GM11168 (cell line): ENCODE results near the gene COLGALT1.
"Not testable (repeated sequence)": the region's sequence is repeated elsewhere in the genome, so short reads cannot be mapped to it uniquely, and the experiment has no call there.

ENCODE experiments used
- in situ Hi-C: fragments of 300-500 bp; cut with MboI; formaldehyde crosslinking; loops from one replicate; pipeline ENCODE4 v1.12.0; 2022; ENCODE audit warnings: low sequenced_read_pairs; ENCODE audit not compliant: unreplicated experiment

The COLGALT1 gene

DNA sequence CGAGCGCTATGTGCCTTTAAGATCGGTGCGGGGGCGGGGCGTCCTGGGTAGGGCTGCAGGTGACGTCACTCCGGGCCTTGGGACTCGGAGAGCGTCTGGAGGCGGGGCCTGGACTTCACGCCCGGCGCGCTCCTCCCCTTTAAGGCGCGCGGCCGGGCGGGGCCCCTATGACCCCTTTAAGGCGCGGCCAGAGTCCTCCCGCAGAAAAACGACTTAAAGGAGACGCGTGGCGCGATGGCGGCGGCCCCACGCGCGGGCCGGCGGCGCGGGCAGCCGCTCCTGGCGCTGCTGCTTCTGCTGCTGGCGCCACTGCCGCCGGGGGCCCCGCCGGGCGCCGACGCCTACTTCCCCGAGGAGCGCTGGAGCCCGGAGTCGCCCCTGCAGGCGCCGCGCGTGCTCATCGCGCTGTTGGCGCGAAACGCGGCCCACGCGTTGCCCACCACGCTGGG lies at the start of gene COLGALT1:
Gene COLGALT1, plus strand, starts transcription at position 170 of the 449 bp plus-strand sequence. Its CDS starts 65 bp downstream, at position 235.
- in situ Hi-C loops: no loop called here

DNA sequence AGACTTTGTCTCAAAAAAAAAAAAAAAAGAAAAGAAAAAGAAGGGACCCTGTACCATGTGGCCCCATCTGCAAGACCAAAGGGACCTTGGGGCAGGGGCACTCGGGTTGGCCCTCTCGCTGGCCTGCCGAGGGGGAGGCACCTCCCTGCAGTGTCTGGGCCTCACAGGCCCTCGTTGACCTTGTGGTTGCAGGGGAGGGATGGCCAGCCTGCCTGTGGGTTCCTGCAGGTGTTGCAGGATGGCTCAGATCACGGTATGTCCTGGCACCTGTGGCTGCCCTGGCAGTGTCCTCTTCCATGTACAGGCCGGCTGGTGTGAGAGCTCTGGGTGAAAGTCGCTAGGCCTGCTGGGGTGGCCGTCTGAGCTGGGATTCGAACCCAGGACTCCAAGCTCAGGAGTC lies 48.7 kb upstream of the COLGALT1 start:
- in situ Hi-C loops: no loop called here

DNA sequence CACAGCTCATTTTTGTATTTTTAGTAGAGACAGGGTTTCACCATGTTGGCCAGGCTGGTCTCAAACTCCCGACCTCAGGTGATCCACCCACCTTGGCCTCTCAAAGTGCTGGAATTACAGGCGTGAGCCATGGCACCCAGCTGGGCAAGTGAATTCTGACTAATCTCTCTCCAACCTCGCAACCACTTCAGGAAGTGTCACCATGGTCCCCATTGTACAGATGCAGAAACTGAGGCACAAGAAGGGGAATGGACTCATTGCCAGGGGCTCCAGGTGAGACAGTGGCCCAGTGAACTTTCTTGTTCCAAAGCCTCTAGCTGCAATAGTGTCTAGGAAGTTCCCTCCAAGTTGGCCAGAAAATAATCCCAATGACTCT lies 46.9 kb upstream of the COLGALT1 start:
- in situ Hi-C loops: not testable (repeated sequence)

DNA sequence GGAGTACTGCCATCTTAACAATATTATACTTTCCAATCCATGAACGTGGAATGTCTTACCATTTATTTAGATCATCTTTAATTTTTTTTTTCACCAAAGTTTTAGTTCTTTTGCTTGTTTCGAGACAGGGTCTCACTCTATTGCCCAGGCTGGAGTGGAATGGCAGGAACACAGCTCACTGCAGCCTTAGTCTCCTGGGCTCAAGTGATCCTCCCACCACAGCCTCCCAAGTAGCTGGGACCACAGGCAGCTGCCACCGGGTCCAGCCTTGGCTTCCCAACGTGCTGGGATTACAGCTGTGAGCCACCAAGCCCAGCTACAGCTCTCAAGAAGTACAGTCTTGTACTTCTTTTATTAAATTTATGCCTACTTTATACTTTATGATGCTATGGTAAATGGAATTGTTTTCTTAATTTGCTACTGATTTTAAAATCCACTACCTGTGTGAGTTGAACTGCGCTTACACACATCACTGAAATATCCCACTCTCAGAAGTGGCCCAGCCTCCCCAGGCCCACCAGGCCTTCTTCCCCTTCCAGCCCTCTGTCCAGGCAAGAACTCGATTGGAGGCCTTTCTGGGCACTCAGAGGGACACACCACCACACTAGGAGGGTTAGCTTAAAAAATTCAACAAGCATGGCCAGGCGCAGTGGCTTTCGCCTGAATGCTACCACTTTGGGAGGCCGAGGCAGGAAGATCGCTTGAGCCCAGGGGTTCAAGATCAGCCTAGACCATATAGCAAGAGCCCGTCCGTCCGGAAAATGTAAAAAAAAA lies 45.0 kb upstream of the COLGALT1 start:
- in situ Hi-C loops: no loop called here

DNA sequence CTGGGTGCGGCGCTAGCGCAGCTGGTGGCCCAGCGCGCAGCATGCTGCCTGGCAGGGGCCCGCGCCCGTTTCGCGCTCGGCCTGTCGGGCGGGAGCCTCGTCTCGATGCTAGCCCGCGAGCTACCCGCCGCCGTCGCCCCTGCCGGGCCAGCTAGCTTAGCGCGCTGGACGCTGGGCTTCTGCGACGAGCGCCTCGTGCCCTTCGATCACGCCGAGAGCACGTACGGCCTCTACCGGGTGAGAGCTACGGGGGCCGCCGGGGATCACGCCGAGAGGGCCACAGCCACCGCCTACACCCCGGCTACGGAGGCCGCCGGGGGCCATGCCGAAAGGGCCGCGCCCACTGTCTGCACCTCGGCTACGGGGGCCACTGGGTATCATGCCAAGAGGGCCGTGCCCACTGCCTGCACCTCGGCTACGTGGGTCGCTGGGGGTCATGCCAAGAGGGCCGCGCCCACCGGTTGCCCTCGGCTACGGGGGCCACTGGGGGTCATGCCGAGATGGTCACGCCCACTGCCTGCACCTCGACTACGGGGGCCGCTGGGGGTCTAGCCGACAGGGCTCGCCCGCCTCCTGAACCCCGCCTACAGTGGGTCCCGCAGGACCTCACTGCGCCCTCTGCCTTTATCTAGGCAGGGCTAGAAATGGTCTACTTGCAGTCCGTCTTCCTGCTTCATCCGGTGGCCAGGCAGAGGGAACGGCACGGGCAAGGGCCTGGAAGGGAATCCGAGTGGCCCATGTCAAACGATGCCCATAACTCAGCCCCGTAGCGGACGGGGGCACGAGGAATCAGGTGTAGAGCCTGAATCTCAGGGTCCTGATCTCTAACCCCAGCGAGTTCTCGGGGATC lies 43.5 kb upstream of the COLGALT1 start:
- in situ Hi-C loops: no loop called here

DNA sequence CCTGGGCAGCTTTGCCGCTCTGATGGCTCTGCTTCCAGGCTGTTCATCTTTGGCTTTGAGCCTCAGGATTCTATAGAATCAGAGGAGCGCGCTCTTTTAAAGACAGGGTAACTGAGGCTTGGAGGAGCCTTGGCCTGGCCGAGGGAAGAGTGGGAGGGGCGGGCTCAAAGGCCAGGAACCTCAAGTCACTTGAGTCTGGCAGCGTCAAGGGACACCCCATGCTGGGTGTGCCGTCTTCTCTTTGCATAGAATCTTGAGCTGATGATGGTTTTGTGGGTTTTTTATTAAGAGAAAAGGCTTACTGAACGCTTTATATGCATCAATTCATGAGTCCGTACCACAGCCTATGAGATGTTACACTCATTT lies 42.9 kb upstream of the COLGALT1 start:
- in situ Hi-C loops: no loop called here

DNA sequence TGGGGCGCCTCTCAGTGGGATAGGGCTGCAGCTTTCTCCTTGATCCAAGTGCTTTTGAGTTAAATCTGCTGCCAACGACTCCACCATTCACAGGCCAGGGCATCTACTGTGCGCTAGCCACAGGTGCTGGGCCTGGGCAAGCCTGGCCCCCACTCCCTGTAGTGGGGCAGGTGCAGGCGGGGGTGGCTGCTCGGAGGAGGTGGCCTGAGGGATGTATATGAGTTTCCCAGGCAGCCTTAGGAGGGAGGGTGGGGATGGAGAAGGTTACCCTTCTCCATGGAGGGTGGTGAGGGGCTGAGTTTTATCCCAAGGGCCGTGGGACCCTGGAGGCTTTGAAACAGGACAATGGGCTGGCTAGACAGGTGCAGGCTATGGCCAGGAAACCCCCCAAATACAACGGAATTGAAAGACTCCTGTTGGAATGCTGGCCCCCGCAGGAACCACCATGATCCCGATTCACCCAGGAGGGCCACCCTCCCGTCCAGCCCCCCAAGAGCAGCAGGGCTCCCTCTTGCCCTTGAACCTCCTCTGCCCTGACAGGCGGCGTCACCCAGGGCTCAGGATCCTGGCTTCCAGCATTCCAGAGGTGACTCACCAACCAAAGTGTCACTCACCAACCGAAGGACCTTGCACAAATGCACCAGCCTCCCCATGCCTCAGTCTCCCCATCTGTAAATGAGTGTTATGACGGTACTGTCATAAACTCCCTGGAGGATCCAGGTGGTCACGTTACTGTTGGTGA lies 39.9 kb upstream of the COLGALT1 start:
- in situ Hi-C loops: no loop called here

DNA sequence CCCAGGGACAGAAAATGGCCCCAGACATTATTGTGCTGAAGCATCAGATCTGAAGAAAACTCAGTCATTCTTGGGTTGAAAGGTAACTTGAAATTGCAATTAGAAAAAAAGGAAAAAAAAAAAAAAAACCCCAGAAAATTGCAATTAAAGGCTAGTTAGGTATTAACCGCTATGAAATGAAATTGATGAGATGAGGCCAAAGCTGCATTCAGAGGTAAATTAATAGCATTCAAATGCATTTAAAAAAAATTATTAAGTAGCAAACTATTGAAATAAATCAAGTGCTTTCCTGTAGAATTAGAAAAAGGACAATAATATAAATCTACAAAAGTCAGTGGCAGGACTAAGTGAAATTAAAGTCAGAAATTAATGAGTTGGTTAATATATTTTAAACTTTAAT lies 37.6 kb upstream of the COLGALT1 start:
- in situ Hi-C loops: no loop called here

DNA sequence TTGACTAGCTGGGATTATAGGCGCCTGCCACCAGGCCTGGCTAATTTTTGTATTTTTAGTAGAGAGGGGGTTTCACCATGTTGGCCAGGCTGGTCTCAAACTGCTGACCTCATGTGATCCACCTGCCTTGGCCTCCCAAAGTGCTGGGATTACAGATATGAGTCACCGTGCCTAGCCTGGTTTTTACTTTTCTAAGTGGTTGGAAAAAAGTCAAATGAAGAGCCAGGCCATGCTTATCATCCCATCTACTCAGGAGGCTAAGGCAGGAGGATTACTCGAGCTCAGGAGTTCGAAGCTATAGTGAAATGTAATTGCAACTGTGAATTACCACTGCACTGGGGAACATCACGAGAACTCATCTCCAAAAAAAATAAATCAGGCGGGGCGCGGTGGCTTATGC lies 36.8 kb upstream of the COLGALT1 start:
- in situ Hi-C loops: not testable (repeated sequence)

DNA sequence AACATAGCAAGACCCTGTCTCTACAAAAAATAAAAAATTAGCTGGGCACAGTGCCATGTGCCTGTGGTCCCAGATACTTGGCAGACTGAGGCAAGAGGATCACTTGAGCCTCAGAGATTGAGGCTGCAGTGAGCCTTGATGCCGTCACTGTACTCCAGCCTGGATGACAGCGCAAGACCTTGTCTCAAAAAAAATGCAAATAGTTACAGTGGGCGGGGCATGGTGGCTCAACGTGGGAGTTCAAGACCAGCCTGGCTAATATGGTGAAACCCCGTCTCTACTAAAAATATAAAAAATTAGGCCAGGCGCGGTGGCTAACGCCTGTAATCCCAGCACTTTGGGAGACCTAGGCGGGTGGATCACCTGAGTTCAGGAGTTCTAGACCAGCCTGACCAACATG lies 35.5 kb upstream of the COLGALT1 start:
- in situ Hi-C loops: no loop called here

DNA sequence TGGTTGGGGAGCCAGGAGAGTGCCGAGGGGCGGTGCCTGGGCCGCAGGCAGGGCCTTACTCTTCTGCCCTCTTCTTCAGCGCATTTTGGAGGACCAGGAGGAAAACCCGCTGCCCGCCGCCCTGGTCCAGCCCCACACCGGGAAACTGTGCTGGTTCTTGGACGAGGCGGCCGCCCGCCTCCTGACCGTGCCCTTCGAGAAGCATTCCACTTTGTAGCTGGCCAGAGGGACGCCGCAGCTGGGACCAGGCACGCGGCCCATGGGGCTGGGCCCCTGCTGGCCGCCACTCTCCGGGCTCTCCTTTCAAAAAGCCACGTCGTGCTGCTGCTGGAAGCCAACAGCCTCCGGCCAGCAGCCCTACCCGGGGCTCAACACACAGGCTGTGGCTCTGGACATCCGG lies 34.6 kb upstream of the COLGALT1 start:
- in situ Hi-C loops: no loop called here

DNA sequence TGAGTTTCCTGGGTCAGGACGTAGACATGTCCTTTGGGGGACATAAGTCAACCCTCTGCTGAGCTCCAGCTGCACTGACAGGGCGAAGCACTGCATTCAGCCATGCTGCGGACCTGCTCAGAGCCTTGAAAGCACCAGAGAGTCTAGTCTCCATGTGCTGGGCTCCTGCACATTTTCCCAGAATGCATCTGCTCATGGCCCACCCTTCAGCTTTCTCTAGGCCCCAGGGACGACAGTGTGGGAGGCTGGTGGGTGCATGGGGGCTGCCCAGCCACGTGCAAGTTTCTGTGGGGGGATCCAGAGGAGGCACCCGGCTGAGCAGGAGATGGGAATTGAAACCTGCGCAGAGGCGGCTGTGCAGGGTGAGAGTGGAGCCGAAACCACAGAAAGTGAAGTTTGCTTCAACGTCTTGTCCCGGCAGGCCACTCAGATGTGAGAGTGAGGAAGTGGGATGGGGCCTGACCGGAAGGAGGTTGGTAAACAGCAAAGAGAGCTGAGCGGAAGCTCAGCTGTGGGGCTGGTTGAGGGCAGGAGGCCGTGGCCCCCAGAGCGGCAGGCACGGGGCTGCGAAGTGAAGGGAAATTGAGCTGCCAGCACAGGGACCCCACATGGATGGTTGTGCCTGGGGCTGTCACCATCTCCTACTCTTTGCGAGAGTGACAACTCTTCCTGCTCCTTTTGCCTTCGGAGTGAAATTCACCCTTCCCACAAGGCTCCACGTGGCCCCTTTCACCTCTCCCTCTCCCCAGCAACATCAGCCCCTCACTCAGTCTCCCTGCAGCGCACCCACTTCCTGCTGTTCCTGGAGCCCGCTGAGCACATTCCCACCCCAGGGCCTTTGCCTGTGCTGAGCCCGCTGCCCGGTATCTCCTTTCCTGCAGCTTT lies 32.2 kb upstream of the COLGALT1 start:
- in situ Hi-C loops: no loop called here

DNA sequence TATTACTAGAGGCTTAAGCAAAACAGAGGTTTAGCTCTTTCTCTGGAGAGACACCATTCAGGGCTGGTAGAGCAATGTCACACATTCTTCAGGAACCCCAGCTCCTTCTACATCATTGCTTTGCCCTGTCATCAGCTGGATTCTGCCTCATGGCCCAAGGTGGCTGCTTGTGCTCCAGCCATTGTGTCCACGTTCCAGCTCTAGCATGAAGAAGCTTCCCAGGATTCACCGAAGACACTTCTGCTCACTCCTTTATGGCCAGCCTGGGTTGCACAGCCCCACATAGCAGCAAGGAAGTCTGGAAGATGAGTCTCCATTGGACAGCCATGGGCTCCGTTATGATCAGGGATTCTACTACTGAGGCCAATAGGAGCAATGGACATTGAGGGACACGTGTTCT lies 30.8 kb upstream of the COLGALT1 start:
- in situ Hi-C loops: no loop called here

DNA sequence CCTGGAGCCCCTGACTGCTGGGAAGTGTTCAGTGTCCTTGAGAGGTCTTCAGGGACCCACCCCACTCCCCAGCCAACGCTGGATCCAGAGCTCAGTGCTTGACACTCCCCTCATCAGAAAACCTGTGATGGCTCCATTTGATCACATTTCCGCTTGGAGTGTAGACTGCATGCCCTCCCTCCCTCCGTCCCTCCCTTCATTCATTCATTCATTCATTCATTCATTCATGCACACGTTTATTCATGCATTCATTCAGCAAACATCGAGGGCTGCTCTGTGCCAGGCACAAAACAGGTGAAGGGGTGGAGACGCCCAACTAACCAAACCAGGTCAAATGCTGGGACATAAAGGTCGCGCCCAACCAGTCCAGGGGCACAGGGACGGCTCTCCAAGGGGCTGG lies 30.3 kb upstream of the COLGALT1 start:
- in situ Hi-C loops: no loop called here

DNA sequence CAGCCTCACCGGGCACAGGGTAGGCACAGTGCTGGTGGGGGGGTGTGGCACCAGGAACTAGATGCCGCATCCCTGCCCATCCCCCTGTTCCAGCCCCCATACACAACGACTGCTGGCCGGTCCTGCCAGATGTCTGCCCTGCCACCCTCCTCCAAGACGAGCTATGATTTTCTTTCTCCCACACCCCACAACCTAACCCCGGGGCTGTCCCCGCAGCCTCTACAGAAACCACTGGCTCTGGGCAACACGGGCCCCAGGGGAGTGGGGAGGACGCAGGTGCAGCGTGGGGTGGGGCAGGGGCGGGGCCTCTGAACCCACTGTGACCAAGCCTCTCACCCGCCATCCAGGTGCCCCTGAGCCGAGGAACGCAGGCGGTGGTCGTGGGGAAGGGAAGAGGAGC lies 28.5 kb upstream of the COLGALT1 start:
- in situ Hi-C loops: no loop called here

DNA sequence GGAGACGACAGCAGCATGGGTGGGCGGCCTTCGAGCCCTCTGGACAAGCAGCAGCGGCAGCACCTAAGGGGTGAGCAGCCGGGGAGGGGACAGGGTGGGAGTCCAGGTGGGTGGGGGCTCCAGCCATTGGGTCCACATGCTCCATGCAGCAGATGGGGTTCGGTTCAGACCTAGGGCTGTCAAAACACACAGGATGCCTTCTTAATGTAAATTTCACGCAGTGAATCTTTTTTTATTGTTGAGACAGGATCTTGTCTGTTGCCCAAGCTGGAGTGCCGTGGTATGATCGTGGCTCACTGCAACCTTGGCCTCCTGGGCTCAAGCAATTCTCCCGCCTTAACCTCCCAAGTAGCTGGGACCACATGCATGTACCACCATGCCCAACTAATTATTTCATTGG lies 28.1 kb upstream of the COLGALT1 start:
- in situ Hi-C loops: no loop called here

DNA sequence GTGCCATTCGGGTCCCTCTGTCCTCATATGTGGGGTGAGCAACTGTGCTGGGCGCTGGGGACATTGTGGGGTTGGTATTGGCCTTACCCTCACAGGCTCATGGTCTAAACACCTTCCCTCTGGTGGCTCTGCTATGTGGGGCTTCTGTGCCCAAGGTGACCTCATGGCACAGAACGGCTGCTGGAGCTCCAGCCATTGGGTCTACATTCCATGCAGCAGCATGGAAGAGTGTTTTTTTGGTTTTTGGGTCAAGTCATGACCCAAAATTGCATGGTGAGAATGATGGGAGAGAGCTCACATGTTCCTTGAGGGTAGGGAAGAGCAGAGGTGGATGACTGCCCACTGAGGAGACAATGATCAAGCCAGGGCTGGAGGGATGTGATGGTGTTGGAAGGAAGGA lies 26.8 kb upstream of the COLGALT1 start:
- in situ Hi-C loops: no loop called here

DNA sequence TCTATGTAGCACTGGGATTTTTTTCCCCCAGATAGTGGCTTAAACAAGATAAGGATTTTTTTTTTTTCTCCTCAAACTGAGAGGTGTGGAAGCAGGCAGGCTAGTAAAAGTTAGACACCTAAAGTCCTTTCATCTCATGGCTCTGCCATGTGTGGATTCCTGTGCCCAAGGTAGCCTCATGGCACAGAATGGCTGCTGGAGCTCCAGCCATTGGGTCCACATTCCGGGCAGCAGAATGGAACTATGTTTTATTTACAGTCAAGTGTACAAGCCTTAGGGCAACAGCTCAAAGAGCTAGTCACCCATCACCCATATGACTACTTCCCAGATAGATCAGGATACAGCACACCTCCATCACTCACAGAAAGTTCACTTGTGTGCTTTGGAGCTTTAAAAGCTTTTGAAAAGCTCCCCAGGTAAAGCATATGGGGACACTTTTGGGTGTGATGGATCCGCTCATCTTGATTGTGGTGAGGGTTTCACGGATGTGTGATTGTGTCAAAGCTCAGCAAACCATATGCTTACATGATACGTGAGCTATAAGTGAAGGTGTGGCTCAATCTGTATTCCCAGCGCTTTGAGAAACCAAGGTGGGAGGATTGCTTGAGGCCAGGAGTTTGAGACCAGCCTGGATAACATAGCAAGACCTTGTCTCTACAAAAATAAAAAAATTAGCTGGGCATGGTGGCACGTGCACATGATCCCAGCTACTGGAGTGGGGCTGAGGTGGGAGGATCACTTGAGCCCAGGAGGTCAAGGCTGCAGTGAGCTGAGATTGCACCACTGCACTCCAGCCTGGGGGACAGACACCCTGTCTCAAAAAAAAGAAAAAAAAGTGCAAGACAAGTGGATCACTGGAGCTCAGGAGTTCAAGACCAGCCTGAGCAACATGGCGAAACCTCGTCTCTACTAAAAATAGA lies 25.9 kb upstream of the COLGALT1 start:
- in situ Hi-C loops: no loop called here

DNA sequence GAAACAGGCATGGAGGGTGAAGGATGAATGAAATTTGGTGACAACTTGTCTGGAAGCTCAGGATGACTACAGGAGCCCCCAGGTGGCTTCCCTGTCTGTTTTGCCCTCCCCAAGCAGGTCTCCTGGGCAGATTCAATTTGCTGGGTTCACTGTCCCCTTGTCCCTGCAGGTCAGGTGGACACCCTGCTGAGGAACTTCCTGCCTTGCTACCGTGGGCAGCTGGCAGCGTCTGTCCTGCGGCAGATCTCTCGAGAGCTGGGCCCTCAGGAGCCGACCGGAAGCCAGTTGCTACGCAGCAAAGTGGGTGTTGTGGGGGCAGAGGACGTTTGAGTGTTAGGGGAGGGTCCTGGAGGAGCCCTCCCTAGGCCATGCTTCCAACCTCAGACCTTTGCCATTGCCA lies 24.9 kb upstream of the COLGALT1 start:
- in situ Hi-C loops: no loop called here
